Right ventricle myocardium superior (tissue), 1 donor: ENCODE measurements around the gene PFKFB2. TPM values are rescaled to one million over a fixed set of nuclear protein-coding genes. Genes with fewer than 3 reads are reported as not detected.

Source experiments
- ATAC-seq: fragments of 200-7000 bp; cut with Tn5 transposase; one replicate; pipeline ENCODE4 v1.9.1; 2020; ENCODE audit warnings: mild to moderate bottlenecking; ENCODE audit not compliant: poor library complexity
- DNase-seq: peaks from one replicate; pipeline ENCODE4 v3.0.0-alpha.2; 2020
- intact Hi-C: fragments of 100-400 bp; cut with DNase I; formaldehyde crosslinking; loops from one replicate; pipeline ENCODE4 v1.11.2; 2022
- total RNA-seq: library from RNA; stranded (reverse); fragmentation: NEBNext Ultra II Directional; extraction: Animal tissue kit (Norgen Biotek cat#: 25700); gene quantifications from one replicate; pipeline ENCODE4 v1.2.1, GENCODE V29; 2021
- donor health status: DM: no; HTN: yes; CAD: no; lungs with severe emphysema.

Gene PFKFB2
- total RNA-seq, 1 donor from 2014 or later = 77.9 TPM

- intact Hi-C loops = no loop called here
- ATAC-seq = peak; percentile 84
Measured at GRCh38 chr1:207077470-207078377, 24.6 kb downstream of the PFKFB2 start.

DNA sequence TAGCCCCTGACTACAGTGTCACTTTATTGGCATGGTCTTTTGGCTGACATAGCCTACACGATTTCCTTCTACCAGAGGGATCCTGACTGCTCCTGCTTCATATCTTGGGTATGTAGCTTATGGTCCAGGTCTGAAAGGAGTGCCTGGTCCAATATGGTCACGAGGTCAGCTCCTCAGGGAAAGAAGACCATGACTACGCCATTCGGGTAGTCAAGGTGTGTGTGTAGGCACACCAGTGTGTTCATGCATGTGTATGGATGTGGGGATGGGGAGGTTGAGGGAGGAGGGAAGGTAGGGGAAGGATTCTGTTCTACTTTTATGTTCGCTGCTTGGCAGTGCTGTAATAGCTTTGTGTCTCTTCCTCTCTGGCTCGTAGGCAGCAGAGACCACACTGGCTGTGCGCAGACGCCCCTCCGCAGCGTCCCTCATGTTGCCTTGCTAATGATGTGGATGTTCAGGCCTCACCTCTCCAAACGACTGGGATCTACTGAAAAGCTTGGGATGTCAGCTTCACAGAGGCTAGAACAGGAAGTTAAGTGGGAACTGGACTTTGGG, 25.6 kb downstream of the PFKFB2 start:
- intact Hi-C loops = no loop called here

More at GRCh38 chr1:207077470-207078377, 24.6 kb downstream of the PFKFB2 start:
- no peak for DNase-seq

GRCh38 chr1:207079706-207080241, 26.7 kb downstream of the PFKFB2 start:
- intact Hi-C loops = no loop called here
- ATAC-seq (no peak), DNase-seq (no peak)

More for the DNA sequence above, 25.6 kb downstream of the PFKFB2 start:
- DNase-seq = no peak
- ATAC-seq = no peak

- ATAC-seq (no peak), DNase-seq (no peak)
- intact Hi-C loops = no loop called here
Measured at GRCh38 chr1:207081088-207081487, 28.0 kb downstream of the PFKFB2 start.

DNA sequence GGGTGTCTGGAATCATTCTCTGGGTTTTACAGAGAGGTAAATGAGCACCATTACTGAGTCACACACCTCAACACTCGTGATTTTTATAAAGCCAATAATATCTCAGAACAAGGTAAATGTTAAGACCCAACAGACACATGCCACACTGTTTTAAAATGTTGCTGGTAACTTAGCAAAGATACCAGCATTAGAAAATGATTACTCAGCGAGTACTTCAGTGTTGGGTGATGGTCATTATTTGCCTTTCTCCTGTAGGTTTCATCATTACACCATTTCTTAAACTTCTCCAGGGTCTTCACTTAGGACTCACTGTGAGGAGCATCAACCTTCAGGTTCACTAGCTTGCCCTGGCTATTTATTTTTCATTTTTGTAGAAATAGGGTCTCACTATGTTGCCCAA, 28.7 kb downstream of the PFKFB2 start:
- intact Hi-C loops = no loop called here
- ATAC-seq (no peak), DNase-seq (no peak)

DNA sequence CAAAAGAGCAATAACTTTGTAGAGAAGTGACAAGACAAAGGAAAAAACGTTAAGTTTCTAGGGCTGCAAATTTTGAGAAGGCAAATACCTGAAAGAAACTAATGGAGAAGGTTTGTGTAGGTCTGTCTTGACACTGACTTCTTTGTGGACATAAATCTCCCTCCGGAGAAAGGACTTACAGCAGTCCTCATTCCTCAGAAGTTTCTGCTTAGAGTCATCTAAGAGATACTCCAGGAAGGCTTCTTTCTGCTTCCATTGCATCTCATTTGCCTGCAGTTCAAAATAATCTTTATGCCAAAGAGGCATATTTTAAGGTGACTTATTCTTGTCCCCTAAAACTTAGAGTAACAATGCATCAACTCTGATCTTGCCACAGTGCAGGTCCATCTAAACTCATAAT, 31.2 kb downstream of the PFKFB2 start:
- ATAC-seq (no peak), DNase-seq (no peak)
- intact Hi-C loops = no loop called here

GRCh38 chr1:207084701-207085180, 31.7 kb downstream of the PFKFB2 start:
- intact Hi-C loops = loop anchor here (5.0 kb wide), 2 partner anchors 318 to 413 kb away; partner anchors contain the start of gene CR1
- ATAC-seq (peak; percentile 75), DNase-seq (no peak)

GRCh38 chr1:207085887-207086286, 32.8 kb downstream of the PFKFB2 start:
- intact Hi-C loops = loop anchor here (5.0 kb wide), 2 partner anchors 316 to 411 kb away; partner anchors contain the start of gene CR1
- ATAC-seq (no peak), DNase-seq (no peak)

DNA sequence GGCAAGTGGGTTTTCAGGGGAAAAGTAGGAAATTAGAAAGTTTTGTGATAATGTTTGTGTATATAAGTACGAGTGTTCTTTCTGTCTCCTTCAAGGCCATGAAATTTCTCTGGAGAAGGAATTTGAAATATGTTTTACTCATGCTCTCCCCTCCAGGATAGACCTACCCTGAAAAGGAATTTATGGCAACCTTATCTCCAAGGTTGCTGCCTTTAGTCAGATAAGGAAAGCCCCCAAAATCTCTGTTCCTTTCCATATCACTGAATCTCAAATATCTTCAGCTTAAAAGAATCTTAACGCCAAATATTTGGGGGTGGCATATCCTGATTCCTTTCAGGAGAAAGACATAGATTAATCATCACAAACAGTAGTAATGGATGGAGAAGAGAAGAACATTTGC, 35.1 kb downstream of the PFKFB2 start:
- intact Hi-C loops = loop anchor here (5.0 kb wide), 2 partner anchors 314 to 409 kb away; partner anchors contain the start of gene CR1
- DNase-seq (no peak), ATAC-seq (no peak)

- peak; percentile 72 for ATAC-seq
- DNase-seq = no peak
- intact Hi-C loops = loop anchor here (5.0 kb wide), 2 partner anchors 313 to 408 kb away; partner anchors contain the start of gene CR1
Measured at GRCh38 chr1:207088701-207089626, 35.9 kb downstream of the PFKFB2 start, which contains the start of gene C4BPB. C4BPB (plus strand) TSS chr1:207088860; CDS start chr1:207089532, 672 bp downstream.

- ATAC-seq = no peak
Measured at GRCh38 chr1:207089627-207090355, 36.7 kb downstream of the PFKFB2 start.

GRCh38 chr1:207091200-207091908, 38.3 kb downstream of the PFKFB2 start:
- ATAC-seq (no peak), DNase-seq (no peak)
- intact Hi-C loops = no loop called here

More at GRCh38 chr1:207089627-207090355, 36.7 kb downstream of the PFKFB2 start:
- intact Hi-C loops = loop anchor here (5.0 kb wide), 2 partner anchors 313 to 408 kb away; partner anchors contain the start of gene CR1
- DNase-seq = no peak

- no peak for DNase-seq
- no peak for ATAC-seq
- intact Hi-C loops = no loop called here
Measured at GRCh38 chr1:207093944-207094343, 40.9 kb downstream of the PFKFB2 start.

GRCh38 chr1:207097871-207098324, 44.8 kb downstream of the PFKFB2 start:
- intact Hi-C loops = no loop called here
- DNase-seq (no peak), ATAC-seq (no peak)

DNA sequence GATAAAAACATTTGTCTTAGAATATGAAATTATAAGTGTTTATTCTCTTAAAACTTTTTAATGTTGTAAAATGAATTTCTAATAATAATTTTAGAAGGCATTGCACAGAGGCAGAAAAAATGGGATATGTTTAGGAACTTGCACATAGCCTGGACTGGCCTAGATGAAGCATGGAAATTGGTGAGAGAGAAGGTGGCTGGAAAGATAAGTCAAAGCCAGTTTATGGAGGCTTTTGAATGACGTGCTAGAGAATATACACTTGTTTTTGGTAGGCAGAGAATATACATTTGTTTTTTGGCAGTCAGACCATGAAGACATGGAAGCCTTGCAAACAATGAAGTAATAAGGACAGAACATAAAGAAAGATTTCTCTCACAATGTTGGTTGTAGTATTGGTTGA, 48.6 kb downstream of the PFKFB2 start:
- ATAC-seq = no peak
- no peak for DNase-seq
- intact Hi-C loops = no loop called here

- intact Hi-C loops = no loop called here
- ATAC-seq (no peak), DNase-seq (no peak)
Measured at GRCh38 chr1:207102146-207102545, 49.1 kb downstream of the PFKFB2 start.

DNA sequence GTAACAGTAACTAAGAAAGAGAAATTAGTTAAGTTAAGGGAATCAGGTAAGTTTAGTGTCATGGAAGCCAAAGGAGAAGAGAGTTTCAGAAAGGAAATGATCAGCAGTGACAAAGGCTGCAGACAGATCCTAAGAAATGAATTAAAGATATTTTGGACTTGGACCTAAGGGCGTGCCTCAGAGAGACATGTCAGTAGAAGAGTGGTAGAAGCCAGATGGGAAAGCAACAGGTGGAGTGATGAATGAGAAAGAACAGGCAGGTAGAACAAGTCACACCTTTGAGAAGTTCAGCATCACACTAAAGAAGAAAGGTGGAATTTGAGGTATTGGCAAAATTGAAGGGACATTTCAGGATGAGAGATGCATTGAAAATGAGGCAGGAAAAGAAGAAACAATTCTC, 49.6 kb downstream of the PFKFB2 start:
- ATAC-seq = no peak
- no peak for DNase-seq
- intact Hi-C loops = no loop called here
